Inferior parietal cortex (tissue), 1 donor: Measurements from ENCODE around the gene SLX4.
"Not testable (repeated sequence)": the region's sequence is repeated elsewhere in the genome, so short reads cannot be mapped to it uniquely, and the experiment has no call there.

Experiments used
- DNase-seq: peaks from one replicate; pipeline ENCODE4 v3.0.0-alpha.2; 2016; ENCODE audit errors: extremely low spot score

The SLX4 gene

DNA sequence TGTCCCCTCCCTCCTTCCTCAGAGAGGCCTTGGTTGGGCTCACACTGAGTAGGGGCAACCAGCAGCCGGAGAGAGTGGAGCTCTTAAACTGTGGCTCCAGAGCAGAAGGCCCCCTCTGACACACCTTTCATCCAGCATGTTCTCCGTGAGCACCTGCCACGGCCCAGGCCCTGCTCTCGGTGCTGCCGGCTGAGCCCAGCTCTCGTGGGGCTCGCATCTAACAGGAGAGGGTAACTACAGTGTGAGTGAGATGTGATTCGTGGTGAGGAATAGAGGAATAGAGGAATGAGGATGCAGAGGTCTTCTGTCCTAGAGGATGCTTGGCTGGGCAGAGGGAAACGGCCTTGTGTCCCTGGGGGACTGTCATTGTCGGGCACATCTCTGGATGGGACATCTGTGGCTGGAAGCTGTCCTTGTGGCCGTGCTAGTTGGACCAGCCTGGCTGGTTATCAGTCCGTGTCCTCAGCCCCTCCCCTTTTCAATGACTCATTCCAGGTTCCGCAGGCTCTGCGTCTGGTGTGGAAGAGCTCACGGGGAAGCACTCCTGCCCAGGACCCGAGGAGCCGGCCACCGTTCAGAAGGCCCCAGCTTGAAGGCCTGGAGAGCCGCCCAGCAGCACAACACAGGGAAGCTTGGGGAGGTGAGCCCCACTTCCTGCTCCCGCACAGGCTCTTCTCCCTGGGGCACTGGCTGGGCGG is 31.1 kb upstream of the SLX4 start:
- no peak for DNase-seq

DNA sequence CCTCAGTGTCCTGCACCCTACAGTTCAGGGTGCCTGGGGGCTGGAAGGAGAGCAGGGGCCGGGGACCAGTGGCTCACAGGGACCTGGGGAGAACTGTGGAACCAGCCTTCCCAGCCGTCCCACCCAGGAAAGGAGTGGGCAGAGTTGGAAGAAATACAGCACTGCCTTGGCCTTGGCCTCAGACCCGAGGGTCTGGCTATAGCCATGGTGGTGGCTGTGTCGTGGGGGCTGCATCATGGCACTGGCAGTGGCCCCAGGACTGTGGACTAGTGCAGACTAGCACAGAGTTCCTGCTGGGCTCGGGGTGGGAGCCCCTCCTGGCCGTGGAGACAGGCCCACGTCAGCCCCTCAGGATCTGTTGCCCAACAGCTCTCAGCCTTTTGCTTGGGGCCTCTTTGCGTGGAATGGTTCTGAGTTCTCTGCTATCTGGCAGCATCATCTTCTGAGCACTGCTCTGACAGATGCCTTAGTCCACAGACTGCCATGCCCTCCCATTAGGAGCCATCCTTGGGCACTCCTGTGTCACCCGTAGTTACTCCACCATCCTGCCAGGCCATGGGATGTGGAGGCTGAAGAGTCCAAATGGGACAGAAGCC is 30.5 kb upstream of the SLX4 start:
- DNase-seq = no peak

DNA sequence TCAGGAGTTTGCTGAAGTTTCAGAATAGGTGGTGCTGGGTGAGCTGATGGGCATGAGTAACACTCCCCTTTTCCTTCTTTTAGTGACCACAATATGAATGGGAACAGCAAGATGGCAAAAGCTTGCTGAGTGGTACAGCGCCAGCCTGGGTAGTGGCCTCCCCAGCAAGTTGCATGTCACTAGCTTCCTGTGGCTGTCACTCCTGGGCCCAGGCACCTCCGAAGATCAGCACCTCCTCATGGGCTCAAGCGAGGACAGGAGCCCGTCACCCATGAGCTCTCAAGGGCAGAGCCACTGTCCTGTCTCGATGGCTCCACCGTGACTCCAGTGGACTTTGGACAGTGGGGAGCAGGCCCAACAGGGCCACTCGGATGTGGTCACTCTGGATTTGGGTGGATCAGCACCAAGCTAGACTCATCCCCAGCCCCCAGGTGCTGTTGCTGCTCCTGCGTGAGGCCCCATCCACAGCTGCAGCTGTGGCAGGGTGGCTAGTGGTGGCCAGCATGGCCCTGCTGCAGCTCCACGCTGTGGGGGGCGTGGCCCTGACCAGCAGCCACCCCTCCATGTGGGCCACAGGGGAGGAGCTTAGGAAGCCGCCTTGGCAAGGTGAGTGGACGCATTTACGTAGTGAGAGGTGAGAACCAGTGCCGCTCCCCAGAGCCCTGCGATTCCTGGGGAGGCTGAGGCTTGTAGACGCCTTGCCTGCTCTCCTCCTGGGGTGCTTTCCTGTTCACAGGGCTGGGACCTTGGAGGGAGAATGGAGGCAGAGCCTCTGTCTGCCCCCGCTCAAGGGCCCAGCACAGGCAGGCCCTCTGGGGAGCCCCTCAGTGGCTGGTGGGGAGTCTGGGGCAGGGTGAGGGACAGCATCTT is 29.5 kb upstream of the SLX4 start:
- DNase-seq = no peak

DNA sequence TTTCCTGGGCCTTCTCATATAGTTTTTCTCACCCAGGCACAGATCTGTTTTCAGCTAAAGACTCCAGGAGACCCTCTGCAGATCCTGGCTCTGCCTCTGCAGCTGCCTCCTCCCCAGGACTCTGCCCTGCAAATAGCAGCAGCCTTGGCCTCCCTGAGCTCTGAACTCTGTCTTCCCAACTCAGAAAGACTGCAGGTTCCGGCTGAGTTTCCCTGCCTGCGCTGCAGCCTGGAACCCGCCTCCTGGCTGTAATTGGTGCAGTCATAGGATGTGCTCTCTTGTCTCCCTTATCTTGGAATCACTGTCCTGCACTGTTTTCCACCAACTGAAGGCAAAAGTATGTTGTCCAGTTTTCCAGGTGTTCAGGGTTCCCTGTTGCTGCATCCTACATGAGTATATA is 28.8 kb upstream of the SLX4 start:
- no peak for DNase-seq

DNA sequence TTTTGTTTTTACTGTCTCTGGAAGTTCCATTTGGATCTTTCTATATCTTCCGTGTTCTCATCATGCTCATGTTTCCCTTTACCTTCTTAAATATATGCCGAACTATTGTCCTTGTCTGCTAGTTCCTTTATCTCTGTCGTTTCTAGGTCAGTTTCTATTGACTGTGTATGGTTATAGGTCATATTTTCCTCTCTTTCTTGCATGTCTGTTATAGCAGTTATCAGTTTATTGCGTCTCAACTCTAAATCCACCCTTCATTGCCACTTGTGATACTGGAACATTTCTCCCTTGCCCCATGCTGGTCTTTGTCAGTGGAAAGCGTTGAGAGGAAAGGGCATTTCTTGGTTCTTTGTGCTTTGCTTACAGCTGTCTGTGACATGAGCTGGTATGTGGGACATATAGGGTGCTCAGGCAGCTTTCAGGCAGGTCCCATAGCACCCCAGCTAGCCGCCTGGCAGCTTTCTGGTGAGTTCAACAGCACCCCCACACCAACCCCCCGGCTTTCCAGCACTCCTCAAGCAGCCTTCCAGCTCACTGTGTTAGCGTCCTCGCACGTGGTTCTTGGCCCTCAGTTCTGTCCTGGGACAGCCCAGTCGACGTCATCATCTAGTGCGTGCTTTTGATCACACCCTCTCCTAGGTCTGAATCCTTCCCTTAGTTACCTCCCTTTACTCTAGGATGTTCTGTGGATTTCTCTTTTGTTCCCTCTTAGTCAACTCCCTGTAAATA is 27.7 kb upstream of the SLX4 start:
- no peak for DNase-seq

DNA sequence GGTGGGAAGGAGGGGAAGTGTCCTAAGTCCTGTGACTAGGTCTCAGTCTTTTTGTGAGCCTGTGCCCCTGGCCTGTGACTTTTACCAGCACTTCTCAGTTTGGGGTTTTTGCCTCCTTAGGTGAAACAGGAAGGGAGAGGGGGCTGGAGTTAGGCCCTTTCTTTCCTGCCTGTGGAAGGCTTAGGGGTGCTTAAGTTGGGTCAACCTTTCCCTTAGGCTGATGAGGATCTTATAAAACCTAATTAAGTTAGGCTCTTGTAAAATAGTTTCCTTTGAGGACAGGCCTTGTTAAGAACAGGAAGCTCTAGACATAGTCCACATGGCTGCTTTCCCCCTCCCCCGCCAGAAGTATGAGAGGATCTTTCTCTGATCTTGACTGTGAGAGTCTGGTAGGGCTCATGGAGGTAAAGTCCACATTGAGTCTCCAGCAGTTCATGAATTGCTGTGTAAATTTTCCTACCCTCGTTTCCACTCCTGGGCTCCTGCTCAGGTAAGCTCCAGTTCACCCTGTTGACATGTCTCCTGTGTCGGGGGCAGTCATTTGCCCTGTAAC is 26.0 kb upstream of the SLX4 start:
- no peak for DNase-seq

DNA sequence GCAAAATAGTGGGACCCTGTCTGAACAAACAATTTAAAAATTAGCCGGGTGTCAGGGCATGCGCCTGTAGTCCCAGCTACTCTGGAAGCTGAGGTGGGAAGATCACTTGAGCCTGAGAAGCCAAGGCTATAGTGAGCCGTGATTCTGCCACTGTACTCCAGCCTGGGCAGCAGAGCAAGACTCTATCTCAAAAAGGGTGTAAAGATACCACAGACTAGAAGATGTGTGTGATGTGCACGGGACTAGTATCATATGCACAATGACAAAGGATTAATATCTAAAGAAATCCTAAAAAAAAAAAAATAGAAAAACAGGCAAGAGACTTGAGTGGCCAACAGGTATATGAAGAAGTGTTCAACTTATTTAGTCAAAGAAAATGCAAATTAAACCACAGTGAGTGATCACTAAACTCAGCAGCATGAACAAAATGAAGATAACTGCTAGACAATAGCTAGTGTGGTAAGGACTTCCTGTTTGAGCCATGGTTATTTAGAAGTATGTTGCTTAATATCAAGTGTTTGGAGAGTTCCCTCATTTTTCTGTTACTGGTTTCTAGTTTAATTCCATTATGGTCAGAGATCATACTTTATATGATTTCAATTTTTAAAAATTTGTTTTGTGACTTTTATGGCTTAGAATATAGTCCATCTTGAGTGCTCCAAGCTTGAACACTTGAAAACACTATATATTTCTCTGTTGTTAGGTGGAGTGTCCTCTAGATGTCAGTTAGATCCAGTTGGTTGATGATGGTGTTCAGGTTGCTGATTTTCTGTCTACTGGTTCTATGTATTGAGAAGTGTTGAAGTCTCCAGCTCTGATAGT is 14.7 kb upstream of the SLX4 start:
- no peak for DNase-seq

DNA sequence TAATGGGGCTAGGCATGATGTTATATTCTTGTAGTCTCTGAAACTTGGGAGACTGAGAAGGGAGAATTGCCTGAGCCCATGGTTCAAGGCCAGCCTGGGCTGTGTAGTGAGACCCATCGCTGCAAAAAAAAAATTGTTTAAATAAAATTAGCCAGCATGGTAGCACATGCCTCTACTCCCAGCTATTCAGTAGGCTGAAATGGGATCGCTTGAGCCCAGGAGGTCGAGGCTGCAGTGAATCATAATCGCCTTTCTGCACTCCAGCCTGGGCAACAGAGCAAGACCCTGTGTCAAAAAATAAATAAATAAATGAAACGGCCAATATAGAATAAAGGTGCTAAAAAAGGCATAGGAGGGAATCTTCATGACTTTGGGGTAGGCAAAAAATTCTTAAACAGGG is 13.9 kb upstream of the SLX4 start:
- no peak for DNase-seq

DNA sequence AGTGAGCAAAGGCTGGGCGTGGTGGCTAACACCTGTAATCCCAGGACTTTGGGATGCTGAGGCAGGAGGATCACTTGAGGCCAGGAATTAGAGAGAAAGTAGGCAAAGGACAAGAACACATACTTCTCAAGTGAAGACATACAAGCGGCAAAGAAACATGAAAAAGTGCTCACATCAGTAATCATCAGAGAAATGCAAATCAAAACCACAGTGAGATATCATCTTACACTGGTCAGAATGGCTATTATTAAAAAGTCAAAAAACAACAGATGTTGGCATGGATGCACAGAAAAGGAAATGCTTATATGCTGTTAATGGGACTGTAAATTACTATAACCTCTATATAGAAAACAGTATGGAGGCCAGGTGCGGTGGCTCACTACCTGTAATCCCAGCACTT is 12.2 kb upstream of the SLX4 start:
- no peak for DNase-seq

DNA sequence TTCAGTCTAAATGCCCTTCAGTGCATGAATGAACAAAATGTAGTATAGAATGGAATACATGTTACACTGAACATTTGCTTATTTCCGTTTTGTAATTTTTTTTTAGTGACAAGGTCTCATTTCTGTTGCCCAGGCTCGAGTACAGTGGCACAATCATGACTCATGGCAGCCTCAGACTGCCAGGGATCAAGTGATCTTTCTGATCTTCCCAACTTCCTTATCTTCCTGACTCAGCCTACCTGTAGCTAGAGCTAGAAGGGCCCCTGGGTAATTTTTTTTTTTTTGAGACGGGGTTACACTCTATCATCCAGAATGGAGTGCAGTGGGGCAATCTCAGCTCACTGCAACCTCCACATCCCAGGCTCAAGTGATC is 7.3 kb upstream of the SLX4 start:
- DNase-seq = no peak

DNA sequence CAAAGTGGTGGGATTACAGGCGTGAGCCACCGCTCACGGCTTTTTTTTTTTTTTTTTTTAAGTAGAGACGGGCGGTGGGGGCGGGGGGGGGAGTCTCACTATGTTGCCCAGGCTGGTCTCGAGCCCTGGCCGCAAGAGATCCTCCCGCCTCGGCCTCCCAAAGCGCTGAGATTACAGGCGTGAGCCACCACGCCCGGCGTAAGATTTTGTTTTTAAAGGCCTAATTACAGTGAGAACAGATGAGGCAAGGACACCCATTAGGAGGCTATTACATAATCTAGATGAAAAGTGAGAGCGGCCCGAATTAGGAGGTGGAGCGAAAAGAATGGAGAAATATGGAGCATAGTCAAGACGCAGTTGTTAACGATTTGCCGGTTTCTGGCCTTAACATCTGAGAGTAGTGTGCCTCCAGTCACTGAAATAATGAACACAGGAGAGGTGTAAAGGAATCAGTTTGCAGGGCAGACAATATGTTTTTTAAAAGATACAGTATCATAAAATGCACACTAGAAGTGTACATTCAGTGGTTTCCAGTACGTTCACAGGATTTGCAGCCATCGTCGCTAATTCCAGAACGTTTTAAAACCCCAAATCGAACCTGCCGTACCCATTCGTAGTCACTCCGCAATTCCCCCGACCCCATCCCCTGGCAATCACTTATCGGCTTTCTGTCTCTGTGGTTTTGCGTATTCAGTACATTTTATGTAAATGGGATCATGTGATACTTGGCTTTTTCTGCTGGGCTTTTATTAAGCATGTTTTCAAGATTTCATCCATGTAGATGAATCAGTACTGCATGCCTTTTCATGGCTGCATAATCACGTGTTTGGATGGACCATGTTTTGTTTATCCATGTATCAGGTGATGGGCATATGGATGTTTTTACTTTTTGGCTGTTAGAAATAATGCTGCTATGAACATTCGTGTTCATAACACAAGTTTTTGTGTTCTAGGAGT is 1.4 kb upstream of the SLX4 start:
- DNase-seq = no peak

DNA sequence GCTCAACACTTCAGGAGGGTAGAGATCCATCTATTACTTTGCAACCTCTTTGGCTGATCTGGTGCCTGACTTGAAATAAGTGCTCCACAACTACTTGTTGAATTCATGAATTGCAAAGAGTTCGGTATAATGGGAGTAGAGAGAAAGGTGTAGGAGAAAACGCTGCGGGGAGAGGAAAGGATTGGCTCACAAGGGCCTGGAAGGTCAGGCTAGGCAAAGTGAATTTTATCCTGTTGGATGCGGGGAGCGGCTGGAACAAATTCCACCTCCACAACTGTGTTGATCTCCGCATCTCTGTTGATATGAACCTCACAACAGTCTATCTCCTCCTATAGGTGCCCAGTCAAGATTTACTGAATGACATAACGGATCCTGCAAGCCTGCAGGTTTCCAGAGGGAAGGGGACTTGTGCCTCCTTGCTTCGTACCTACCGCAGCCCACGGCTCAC is 684 bp downstream of the SLX4 start:
- DNase-seq = peak; percentile 20

DNA sequence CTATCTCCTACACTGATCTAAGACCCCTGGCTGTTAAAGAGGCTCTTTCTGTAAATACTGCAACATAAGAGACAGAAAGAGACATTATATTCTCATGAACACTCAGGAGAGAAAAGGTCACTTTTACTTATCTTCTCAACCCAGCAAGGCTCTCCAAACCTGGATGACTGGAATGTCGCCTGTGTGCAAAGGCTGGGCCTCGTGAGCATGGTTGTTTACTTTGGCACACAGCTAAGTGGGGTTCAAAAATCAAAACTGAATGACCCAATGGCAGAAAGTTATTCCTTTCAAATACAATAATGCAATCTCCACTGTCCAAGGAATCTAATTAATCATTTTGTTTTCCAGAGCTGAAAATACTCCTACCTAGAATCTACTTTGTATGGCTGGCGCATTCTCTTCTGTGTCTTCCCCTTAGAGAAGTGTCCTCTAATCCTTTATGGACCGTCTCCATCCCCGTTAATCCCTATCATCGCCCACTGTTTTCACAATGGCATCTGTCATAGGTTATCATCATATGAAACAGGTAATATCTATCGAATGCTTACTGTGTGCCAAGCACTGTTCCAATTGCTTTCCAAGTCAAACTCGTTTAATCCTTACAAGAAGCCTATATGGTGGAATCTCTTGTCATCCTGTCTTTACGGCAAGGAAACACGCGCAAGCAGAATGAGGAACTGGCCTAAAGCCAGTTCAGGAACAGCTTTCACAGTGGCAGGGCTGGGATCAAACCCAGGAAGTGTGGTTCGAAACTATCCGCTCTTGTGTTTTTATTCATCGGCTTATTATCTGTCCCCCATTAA is 1.3 kb downstream of the SLX4 start:
- DNase-seq = no peak

DNA sequence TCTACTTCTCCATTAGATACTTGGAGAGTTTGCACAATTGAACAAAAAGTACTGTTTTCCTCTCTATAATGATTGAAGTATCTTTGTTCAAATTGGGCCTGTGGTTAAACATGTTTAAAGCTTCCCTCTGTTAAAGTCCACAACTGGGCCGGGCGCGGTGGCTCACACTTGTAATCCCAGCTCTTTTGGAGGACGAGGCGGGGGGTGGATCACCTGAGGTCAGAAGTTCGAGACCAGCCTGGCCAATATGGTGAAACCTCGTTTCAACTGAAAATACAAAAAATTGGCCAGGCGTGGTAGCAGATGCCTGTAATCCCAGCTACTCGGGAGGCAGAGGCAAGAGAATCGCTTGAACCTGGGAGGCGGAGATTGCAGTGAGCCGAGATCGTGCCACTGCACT is 2.4 kb downstream of the SLX4 start:
- DNase-seq = not testable (repeated sequence)

DNA sequence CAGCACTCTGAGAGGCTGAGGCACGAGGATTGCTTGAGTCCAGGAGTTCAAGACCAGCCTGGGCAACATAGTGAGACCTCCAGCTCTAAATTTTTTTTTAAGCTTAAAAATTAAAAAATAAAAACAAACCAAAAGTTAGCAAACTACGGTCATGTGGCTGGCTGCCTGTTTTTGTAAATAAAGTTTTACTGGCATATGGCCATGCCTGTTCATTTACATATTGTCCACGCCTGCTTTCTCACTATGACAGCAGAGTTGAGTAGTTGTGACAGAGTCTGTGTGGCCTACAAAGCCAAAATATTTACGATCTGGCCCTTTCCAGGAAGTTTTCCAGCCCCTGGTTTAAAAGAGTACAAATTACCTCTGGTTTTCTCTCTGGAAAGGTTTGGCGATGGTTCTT is 3.3 kb downstream of the SLX4 start:
- no peak for DNase-seq

DNA sequence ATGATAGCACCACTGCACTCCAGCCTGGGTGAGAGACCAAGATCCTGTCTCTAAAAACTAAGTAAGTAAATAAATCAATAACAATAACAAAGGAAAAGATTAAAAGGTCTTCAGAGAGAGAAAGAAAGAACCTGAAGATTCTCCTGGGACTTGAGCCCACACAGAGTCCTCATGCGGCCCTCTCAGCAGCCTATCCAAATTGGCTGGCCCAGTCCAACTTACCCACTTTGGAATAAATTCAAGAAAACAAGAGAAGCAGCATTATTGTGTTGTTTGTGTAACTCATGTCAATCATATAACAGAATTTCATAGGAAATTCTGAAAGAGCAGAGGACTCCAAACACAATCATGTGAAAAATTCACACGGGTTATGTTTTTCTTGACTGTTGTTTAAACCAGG is 3.8 kb downstream of the SLX4 start:
- no peak for DNase-seq

DNA sequence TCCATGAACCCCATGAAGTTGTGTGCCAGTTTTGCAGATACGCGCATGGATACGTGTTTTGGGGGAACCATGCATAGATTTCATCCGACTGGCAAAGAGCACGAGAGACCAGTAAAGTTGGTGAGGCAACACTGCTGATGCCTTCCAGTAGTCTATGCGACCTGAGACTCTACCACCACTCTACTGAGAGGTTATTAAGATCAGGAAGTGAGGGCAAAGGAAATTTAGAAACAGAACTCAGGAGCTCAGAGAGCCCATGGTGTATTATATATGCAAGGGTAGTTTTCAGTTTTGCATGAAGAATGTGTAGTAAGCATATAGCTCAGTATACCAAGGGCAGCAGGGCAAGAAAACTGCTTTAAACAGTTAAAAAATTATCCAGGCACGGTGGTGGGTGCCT is 4.2 kb downstream of the SLX4 start:
- no peak for DNase-seq

DNA sequence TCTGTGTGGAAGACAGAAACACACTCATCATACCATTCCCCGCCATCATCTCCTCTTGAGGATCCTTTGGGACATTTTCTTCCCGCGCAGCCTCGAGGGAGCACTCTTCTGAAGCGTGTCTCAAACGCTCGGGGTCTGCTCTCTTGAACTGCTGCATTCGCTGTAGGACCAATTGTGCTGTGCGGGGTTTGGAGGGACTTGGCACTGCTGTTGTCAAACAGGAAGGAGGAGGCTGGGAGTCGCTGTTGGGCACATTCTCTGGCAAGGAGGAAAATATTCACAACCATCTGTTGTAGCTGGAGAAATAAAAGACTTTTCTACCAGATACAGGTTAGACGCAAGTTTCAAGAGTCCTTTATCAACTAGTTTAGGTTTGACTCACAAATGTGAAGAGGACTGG is 5.0 kb downstream of the SLX4 start:
- DNase-seq = no peak

DNA sequence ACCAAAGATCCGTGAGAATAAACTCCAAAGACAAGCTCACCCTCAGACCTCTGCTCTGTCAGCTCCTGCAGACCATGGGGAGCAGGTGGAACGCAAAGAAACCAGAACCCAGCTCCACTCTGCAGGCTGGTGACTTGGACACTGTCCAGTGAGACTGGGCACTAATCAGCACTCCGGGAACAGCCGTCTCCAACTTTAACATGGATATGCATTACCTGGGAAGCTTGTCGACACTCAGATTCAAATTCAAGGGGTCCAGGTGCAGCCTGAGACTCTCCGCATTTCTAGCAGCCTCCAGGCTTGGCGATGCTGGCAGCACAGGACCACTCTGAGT is 9.1 kb downstream of the SLX4 start:
- no peak for DNase-seq
